GM15510 (cell line): Measurements from ENCODE around the gene MLLT3.

Source experiments
- POLR2A ChIP-seq: IDR thresholded peaks from 3 replicates; pipeline ENCODE4 v1.6.1; 2011; ENCODE audit warnings: borderline replicate concordance; ENCODE audit not compliant: insufficient read length; ENCODE audit errors: extremely low read depth

MLLT3 gene

GRCh38 chr9:20622330-20623020 is at the start of gene MLLT3:
Gene MLLT3 (minus strand): TSS chr9:20622499.
- TF ChIP-seq POLR2A: peak; percentile 64

DNA sequence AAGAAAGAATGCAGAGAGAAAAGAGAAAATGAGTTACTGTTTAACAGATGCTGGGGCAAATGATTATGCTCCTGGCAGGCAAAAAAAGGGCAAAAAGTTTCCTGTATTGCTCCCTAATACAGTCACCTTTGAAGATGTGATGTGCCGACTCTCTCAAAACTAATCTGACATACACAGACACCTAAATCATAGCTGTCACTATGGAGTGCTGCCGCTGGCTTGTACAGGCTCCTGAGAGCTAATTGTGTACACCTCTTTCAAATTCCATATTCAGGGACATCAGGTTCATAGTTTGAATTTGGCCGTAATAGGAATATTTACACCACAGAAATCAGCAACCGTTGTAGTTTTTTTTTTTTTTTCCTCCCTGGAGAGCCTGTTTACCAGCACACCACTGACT is 49.3 kb upstream of the MLLT3 start:
- TF ChIP-seq POLR2A: no peak

GRCh38 chr9:20670395-20670794 is 48.1 kb upstream of the MLLT3 start:
- no peak for TF ChIP-seq POLR2A

- no peak for TF ChIP-seq POLR2A
These were observed 42.2 kb upstream of the MLLT3 start for GRCh38 chr9:20664501-20664900.

DNA sequence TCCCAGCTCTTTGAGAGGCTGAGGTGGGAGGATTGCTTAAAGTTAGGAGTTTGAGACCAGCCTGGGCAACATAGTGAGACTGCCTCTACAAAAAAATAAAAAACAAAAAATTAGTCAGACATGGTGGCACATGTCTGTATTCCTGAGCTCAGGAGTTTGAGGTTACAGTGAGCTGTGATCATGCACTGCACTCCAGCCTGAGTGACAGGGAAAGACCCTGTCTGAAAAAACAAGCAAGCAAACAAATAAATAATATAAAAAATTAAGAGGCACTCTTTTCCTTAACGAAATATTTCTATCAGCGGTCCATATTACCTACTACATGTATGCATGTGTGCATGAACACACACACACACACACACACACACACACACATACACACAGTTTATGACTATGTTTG is 40.8 kb upstream of the MLLT3 start:
- TF ChIP-seq POLR2A: no peak

GRCh38 chr9:20662156-20662555 is 39.9 kb upstream of the MLLT3 start:
- no peak for TF ChIP-seq POLR2A

DNA sequence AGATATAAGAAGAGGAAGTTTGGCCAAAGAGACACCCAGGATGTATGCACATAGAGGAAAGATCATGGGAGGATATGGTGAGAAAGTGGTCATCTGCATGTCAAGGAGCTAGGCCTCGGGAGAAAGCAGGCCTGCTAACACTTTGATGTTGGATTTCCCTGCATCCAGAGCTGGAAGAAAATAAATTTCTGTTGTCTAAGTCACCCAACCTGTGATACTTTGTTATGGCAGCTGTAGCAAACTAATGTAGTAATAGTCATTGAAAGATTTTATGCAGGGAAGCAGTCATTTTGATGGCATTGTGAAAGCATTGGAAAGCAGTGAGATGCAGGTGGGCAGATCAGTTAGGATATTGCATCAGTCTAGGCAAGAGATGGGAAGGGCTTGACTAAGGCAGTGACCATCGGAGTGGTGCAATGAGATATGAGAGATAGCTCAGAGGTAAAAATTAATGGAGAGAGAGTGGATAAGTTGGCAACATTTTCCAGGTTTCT is 37.2 kb upstream of the MLLT3 start:
- TF ChIP-seq POLR2A: no peak

GRCh38 chr9:20658677-20659473 is 36.6 kb upstream of the MLLT3 start:
- TF ChIP-seq POLR2A: no peak

- TF ChIP-seq POLR2A: no peak
These were observed 29.6 kb upstream of the MLLT3 start for GRCh38 chr9:20651939-20652338.

- no peak for TF ChIP-seq POLR2A
These were observed 28.5 kb upstream of the MLLT3 start for GRCh38 chr9:20650750-20651299.

DNA sequence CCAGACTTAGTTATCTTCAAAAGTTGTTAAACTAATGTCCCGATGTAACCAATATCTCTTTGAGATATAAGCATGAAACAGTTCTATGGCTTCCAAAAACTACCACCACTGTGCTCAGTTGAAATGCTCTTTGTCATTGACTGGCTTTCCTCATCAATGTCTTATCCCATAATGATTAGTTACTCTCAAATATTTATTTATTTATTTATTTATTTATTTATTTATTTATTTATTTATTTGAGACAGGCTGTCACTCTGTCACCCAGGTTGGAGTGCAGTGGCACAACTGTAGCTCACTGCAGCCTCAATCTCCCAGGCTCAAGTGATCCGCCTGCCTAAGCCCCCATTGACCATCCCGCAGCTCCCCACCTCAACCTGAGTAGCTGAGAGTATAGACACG is 28.0 kb upstream of the MLLT3 start:
- no peak for TF ChIP-seq POLR2A

GRCh38 chr9:20649381-20649780 is 27.1 kb upstream of the MLLT3 start:
- no peak for TF ChIP-seq POLR2A

GRCh38 chr9:20646656-20647055 is 24.4 kb upstream of the MLLT3 start:
- TF ChIP-seq POLR2A: no peak

DNA sequence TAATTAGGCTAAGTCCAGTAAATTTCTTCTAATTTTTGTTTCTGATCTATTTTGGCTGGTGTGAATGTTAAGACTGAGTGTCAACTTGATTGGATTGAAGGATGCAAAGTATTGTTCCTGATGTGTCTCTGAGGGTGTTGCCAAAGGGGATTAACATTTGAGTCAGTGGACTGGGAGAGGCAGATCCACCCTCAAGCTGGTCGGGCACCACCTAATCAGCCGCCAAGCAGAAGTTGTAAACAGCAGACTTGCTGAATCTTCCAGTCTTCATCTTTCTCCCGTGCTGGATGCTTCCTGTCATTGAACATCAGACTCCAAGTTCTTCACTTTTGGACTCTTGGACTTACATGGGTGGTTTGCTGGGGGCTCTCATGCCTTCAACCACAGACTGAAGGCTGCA is 21.4 kb upstream of the MLLT3 start:
- TF ChIP-seq POLR2A: no peak

- no peak for TF ChIP-seq POLR2A
These were observed 19.7 kb upstream of the MLLT3 start for GRCh38 chr9:20642045-20642444.
